Activated gamma-delta T cell (primary cell): ENCODE data around the gene YLPM1.

Source experiments
- DNase-seq: peaks from one replicate; lab custom pipeline; 2025; lab: John Stamatoyannopoulos, UW

YLPM1 gene

GRCh38 chr14:74868739-74869138 lies 105.6 kb downstream of the YLPM1 start:
- no peak for DNase-seq

- DNase-seq = no peak
Observed at GRCh38 chr14:74871819-74872218, 108.7 kb downstream of the YLPM1 start.

GRCh38 chr14:74875204-74875603 lies 112.1 kb downstream of the YLPM1 start:
- DNase-seq = no peak

GRCh38 chr14:74875941-74876913 lies 113.1 kb downstream of the YLPM1 start, which contains the start of gene PROX2:
Gene PROX2, minus strand, starts transcription at chr14:74876145. Its CDS starts 12,311 bp downstream, at chr14:74863834.
- DNase-seq = peak; percentile 18

GRCh38 chr14:74879427-74880182 lies 116.5 kb downstream of the YLPM1 start:
- no peak for DNase-seq

GRCh38 chr14:74881431-74882102 lies 118.5 kb downstream of the YLPM1 start, which contains the start of gene DLST:
Gene DLST, plus strand, starts transcription at chr14:74881916. Its CDS starts 38 bp downstream, at chr14:74881954.
- peak; percentile 75 for DNase-seq

GRCh38 chr14:74882103-74882920 lies 119.2 kb downstream of the YLPM1 start:
- DNase-seq = peak; percentile 43
